ENCODE measurements around the gene LNX1. TPM values are rescaled to one million over a fixed set of nuclear protein-coding genes. Genes with fewer than 3 reads are reported as not detected.

LNX1 gene
- total RNA-seq, 1 donor from 2014 or later: 11.8 TPM

DNA sequence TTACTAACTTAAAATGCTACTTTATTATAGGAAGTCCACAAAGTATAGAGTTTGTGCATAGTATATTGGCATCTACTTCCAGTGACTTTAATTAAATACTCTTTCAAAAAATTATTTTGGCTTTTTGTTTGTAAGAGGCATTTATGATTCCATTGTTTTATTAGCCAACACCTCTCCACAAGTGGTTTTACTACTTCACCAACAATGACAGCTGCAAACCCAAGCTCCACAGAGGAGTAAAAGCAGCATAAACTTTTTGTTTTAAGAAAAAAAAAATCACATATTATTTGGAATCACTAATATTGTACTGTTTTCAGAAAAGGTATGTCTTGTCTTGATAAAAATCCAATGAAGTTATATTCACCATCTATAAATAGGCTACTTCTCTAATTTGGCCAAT, 125.4 kb downstream of the LNX1 start:
- H3K27ac ChIP-seq: no peak overlapping the region
- H3K4me3 ChIP-seq: no peak overlapping the region
- no peak for DNase-seq (ENCODE audit: extremely low spot score in 2 of 2)
- no peak for TF ChIP-seq POLR2A (IDR thresholded peaks at IDR 0.05)
- TF ChIP-seq, protein P1, sequence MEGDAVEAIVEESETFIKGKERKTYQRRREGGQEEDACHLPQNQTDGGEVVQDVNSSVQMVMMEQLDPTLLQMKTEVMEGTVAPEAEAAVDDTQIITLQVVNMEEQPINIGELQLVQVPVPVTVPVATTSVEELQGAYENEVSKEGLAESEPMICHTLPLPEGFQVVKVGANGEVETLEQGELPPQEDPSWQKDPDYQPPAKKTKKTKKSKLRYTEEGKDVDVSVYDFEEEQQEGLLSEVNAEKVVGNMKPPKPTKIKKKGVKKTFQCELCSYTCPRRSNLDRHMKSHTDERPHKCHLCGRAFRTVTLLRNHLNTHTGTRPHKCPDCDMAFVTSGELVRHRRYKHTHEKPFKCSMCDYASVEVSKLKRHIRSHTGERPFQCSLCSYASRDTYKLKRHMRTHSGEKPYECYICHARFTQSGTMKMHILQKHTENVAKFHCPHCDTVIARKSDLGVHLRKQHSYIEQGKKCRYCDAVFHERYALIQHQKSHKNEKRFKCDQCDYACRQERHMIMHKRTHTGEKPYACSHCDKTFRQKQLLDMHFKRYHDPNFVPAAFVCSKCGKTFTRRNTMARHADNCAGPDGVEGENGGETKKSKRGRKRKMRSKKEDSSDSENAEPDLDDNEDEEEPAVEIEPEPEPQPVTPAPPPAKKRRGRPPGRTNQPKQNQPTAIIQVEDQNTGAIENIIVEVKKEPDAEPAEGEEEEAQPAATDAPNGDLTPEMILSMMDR (IDR thresholded peaks at IDR 0.05): no peak
- TF ChIP-seq POLR2AphosphoS5 (IDR thresholded peaks at IDR 0.05; ENCODE audit: insufficient read depth in 1 of 2, low read depth in 1 of 2): no peak
- no peaks in the 10 kb centered on the region for H3K27me3 ChIP-seq
- intact Hi-C loops (cut with DNase I): no loop called here
- H3K4me1 ChIP-seq: no peaks in the 10 kb centered on the region
- no peaks in the 10 kb centered on the region for H3K9me3 ChIP-seq
- peaks cover 0 to 15% of the 10 kb centered on the region in 2 donors for H3K36me3 ChIP-seq

DNA sequence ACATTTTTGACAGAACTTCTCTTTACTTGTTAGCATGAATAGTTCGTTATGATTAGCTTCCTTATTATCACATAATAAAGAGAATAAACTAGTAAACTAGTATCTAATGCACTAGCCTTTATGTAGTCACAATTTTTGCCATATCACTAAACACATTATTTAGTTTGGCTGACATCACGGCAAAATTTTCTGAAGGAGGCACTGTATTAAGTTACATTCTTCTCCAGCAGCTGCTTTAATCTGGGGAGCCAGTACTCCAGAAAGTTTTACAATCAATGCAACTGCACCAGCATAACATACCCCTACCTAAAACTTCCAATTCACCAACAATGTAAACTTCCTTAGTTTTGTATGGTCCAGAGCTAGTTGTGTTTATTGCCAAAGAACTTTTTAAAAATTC, 126.0 kb downstream of the LNX1 start:
- Histone ChIP-seq H3K27me3 (no peaks in the 10 kb centered on the region), H3K36me3 (peaks cover 0 to 19% of the 10 kb centered on the region in 2 donors), H3K4me1 (no peaks in the 10 kb centered on the region), H3K27ac (no peak overlapping the region), H3K4me3 (no peak overlapping the region), H3K9me3 (no peaks in the 10 kb centered on the region)
- no peak for DNase-seq (ENCODE audit: extremely low spot score in 2 of 2)
- intact Hi-C loops (cut with DNase I): no loop called here
- TF ChIP-seq POLR2AphosphoS5 (IDR thresholded peaks at IDR 0.05; ENCODE audit: insufficient read depth in 1 of 2, low read depth in 1 of 2) (no peak), POLR2A (IDR thresholded peaks at IDR 0.05) (no peak)
- TF ChIP-seq, protein P1 (IDR thresholded peaks at IDR 0.05): no peak

DNA sequence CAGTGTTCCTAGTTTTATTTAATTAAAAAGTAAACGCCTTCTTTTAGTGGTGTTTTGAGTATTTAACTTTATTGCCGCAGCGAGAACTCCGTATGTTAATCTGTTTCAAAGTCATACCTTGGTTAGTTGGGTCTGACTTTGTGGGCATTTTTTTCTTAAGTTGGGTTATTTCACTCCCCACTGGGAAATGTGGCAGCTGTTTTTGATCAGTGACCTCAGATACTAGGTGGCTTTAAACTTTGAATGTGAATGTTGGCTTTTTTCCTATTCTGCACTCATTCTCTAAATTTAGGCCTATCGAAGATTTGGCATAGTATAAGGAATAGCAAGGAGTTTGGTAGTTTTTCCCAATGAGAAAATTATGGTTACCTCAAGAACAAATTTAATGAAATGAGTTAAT, 127.9 kb downstream of the LNX1 start:
- peaks cover 0 to 30% of the 10 kb centered on the region in 2 donors for H3K36me3 ChIP-seq
- H3K9me3 ChIP-seq: no peaks in the 10 kb centered on the region
- DNase-seq (ENCODE audit: extremely low spot score in 2 of 2): no peak
- intact Hi-C loops (cut with DNase I): no loop called here
- H3K4me3 ChIP-seq: no peak overlapping the region
- no peak overlapping the region for H3K27ac ChIP-seq
- H3K27me3 ChIP-seq: no peaks in the 10 kb centered on the region
- H3K4me1 ChIP-seq: no peaks in the 10 kb centered on the region
- no peak for TF ChIP-seq POLR2AphosphoS5 (IDR thresholded peaks at IDR 0.05; ENCODE audit: insufficient read depth in 1 of 2, low read depth in 1 of 2)
- TF ChIP-seq, protein P1 (IDR thresholded peaks at IDR 0.05): no peak
- no peak for TF ChIP-seq POLR2A (IDR thresholded peaks at IDR 0.05)

DNA sequence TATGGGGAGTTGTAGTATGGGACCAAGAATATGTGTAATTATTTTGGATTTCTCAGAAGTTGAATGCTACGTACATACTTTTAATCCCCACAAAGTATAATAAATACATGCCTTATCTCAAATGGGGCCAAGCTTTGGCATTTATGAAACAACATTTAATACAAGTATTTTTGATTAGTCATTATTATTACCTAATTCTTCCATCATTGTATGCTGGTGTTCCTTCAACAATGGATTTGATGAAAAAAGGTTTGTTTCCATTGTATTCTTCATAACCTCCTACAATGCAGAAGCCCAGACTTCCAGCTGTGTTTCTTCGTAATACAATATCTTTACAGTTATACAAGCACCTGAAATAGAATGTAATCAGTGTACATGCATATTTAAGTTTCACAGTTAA, 130.0 kb downstream of the LNX1 start:
- Histone ChIP-seq H3K36me3 (peaks cover 0 to 34% of the 10 kb centered on the region in 2 donors), H3K4me3 (no peak overlapping the region), H3K4me1 (no peaks in the 10 kb centered on the region), H3K27me3 (no peaks in the 10 kb centered on the region), H3K27ac (no peak overlapping the region), H3K9me3 (no peaks in the 10 kb centered on the region)
- no peak for TF ChIP-seq POLR2A (IDR thresholded peaks at IDR 0.05)
- no peak for DNase-seq (ENCODE audit: extremely low spot score in 2 of 2)
- intact Hi-C loops (cut with DNase I): no loop called here

DNA sequence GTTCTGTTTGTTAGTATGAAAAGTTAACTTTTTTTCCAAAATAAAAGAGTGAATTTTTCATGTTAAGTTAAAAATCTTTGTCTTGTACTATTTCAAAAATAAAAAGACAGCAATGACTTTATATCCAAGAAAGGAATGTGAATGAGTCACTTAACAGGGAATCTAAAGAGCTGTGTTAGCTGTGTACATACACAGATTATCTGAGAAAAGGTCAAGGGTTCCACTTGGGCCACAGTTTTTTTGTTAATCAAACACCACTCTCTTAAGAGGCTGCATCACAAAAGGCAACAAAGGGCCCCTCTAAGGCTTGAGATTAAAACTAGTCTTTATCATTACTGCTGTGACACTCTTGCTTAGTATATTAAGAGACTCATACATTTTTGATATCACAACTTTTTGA, 131.7 kb downstream of the LNX1 start:
- TF ChIP-seq POLR2AphosphoS5 (IDR thresholded peaks at IDR 0.05; ENCODE audit: insufficient read depth in 1 of 2, low read depth in 1 of 2) (no peak), POLR2A (IDR thresholded peaks at IDR 0.05) (no peak)
- TF ChIP-seq, protein P1 (IDR thresholded peaks at IDR 0.05): no peak
- no peak for DNase-seq (ENCODE audit: extremely low spot score in 2 of 2)
- Histone ChIP-seq H3K27ac (no peak overlapping the region), H3K4me1 (no peaks in the 10 kb centered on the region), H3K4me3 (no peak overlapping the region), H3K36me3 (peaks cover 0 to 39% of the 10 kb centered on the region in 2 donors), H3K27me3 (no peaks in the 10 kb centered on the region), H3K9me3 (no peaks in the 10 kb centered on the region)
- intact Hi-C loops (cut with DNase I): no loop called here

DNA sequence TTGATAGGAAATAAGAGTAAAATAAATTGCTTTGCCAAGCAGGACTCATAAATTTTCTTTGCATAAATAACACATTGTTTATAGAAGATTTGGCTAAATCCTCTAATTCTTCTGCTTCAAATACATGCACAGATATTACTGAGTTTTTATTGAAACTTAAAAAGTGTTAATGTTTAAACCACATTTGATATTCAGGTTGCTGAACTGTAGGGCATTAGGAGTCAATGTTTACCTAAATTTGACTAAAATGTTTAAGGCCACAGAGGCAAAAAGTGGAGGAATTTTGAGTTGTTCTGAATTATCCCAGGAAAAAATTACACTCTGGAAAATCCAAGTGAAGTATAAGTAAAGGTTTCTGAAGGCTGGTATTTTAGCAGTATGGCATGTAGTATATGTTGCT, 135.1 kb downstream of the LNX1 start:
- H3K36me3 ChIP-seq: peaks cover 0 to 33% of the 10 kb centered on the region in 2 donors
- H3K4me1 ChIP-seq: no peaks in the 10 kb centered on the region
- no peaks in the 10 kb centered on the region for H3K27me3 ChIP-seq
- no peaks in the 10 kb centered on the region for H3K9me3 ChIP-seq
- intact Hi-C loops (cut with DNase I): no loop called here
- TF ChIP-seq, protein P1 (IDR thresholded peaks at IDR 0.05): no peak
- TF ChIP-seq POLR2A (IDR thresholded peaks at IDR 0.05): no peak
- no peak for TF ChIP-seq POLR2AphosphoS5 (IDR thresholded peaks at IDR 0.05; ENCODE audit: insufficient read depth in 1 of 2, low read depth in 1 of 2)
- no peak overlapping the region for H3K27ac ChIP-seq
- DNase-seq (ENCODE audit: extremely low spot score in 2 of 2): no peak
- no peak overlapping the region for H3K4me3 ChIP-seq

Data from vagina (tissue), 2 donors.